VCaP (cell line): ENCODE data around the gene MMP7.

Experiments
- H3K27ac ChIP-seq: fragments of 450-650 bp; 2 replicates; pipeline ENCODE4 v1.5.1; 2017
- CTCF ChIP-seq: fragments of 450-650 bp; conservative IDR thresholded peaks from 2 replicates; pipeline ENCODE4 v1.5.1; 2017; ENCODE audit warnings: mild to moderate bottlenecking, moderate library complexity

MMP7 gene

GRCh38 chr11:102473543-102473942, 57.0 kb downstream of the MMP7 start:
- H3K27ac ChIP-seq, result no peak overlapping the region
- no peak for TF ChIP-seq CTCF

- no peak overlapping the region for H3K27ac ChIP-seq
- no peak for TF ChIP-seq CTCF
Observed at GRCh38 chr11:102472127-102472526, 58.4 kb downstream of the MMP7 start.

- no peak for TF ChIP-seq CTCF
- no peak overlapping the region for H3K27ac ChIP-seq
Observed at GRCh38 chr11:102471474-102471873, 59.1 kb downstream of the MMP7 start.
